ENCODE measurements around the gene CHST11. TPM values are rescaled to one million over a fixed set of nuclear protein-coding genes. Genes with fewer than 3 reads are reported as not detected.
A peak's percentile ranks its signal among the peaks of the same experiment; 100 is the strongest.

The CHST11 gene
- total and polyA plus RNA-seq, 9 of the 15 experiments (the other 6 are each of a cell fraction or from before 2014, with no cell fraction given): 2.3 to 38.7 (median 15.0) TPM

GRCh38 chr12:104415342-104415980 lies 41.3 kb upstream of the CHST11 start:
- Histone ChIP-seq H3K9me1 (ENCODE audit: control insufficient read depth, insufficient read depth, low read length) (no peaks in the 10 kb centered on the region), H3K27me3 (ENCODE audit: control insufficient read depth in 2 of 2, insufficient read depth in 2 of 2, low read length in 2 of 2) (no peaks in the 10 kb centered on the region; a peak in 1 of 5 replicates), H3K27ac (ENCODE audit: extremely low read depth, low read depth, low read length) (no peak overlapping the region), H3K36me3 (ENCODE audit: control insufficient read depth, insufficient read depth, low read length) (no peaks in the 10 kb centered on the region), H3K4me2 (ENCODE audit: insufficient read depth, low read length) (no peak overlapping the region), H3K79me2 (ENCODE audit: control insufficient read depth, insufficient read depth, low read length) (no peaks in the 10 kb centered on the region), H3K4me3 (no peak overlapping the region), H3K4me1 (replicated peaks in 1 of 2; ENCODE audit: control insufficient read depth in 2 of 2, insufficient read depth in 2 of 2, low read length in 2 of 2) (peaks cover 3 to 8% of the 10 kb centered on the region in 2 experiments; a peak in 2 of 5 replicates), H3K9me3 (replicated peaks; ENCODE audit: control insufficient read depth, insufficient read depth, low read depth, low read length) (no peaks in the 10 kb centered on the region), H2AFZ (ENCODE audit: low read depth, low read length) (no peak overlapping the region), H3K9ac (ENCODE audit: insufficient read depth in 1 of 2, low read depth in 2 of 2, low read length in 2 of 2) (no peak overlapping the region), H4K20me1 (replicated peaks; ENCODE audit: control insufficient read depth, insufficient read depth, low read length) (no peaks in the 10 kb centered on the region)
- no peak for ATAC-seq
- ChIA-PET POLR2A (interaction anchor here (0.7 kb wide), 1 partner anchor 788 kb away, joined by 4 read pairs; no protein-coding TSS in a partner anchor), CTCF (ENCODE audit: low intra/inter-chr PET ratio) (no interaction called here)
- WGBS (ENCODE audit: insufficient coverage, low coverage, missing lambda C conversion rate): 20% methylated on average over 9 of the region's 9 CpGs
- intact Hi-C loops (cut with micrococcal nuclease): no loop called here
- no peak for FAIRE-seq
- TF ChIP-seq CAMTA2 (CRISPR knock-in tag; conservative IDR thresholded peaks at IDR 0.05): no peak
- TF ChIP-seq ZKSCAN1 (IDR thresholded peaks at IDR 0.05; ENCODE audit: low read depth, low read length): 0 out of 2 replicates have a peak, but pooled peaks have one; percentile 64
- BruUV-seq (replicated peaks): no TSS peak
- no peak for DNase-seq (ENCODE audit: extremely low read depth in 1 of 4, low spot score in 3 of 4)
- in situ Hi-C loops (cut with MboI): no loop called here

GRCh38 chr12:104416136-104416535 lies 40.6 kb upstream of the CHST11 start:
- Histone ChIP-seq H3K27ac (ENCODE audit: extremely low read depth, low read depth, low read length) (no peak overlapping the region), H3K4me1 (replicated peaks in 1 of 2; ENCODE audit: control insufficient read depth in 2 of 2, insufficient read depth in 2 of 2, low read length in 2 of 2) (peaks cover 3 to 8% of the 10 kb centered on the region in 2 experiments; a peak in 2 of 5 replicates), H3K4me3 (no peak overlapping the region), H3K4me2 (ENCODE audit: insufficient read depth, low read length) (no peak overlapping the region), H3K9me3 (replicated peaks; ENCODE audit: control insufficient read depth, insufficient read depth, low read depth, low read length) (no peaks in the 10 kb centered on the region), H3K79me2 (ENCODE audit: control insufficient read depth, insufficient read depth, low read length) (no peaks in the 10 kb centered on the region), H4K20me1 (replicated peaks; ENCODE audit: control insufficient read depth, insufficient read depth, low read length) (no peaks in the 10 kb centered on the region), H2AFZ (ENCODE audit: low read depth, low read length) (no peak overlapping the region), H3K9ac (ENCODE audit: insufficient read depth in 1 of 2, low read depth in 2 of 2, low read length in 2 of 2) (no peak overlapping the region), H3K36me3 (ENCODE audit: control insufficient read depth, insufficient read depth, low read length) (no peaks in the 10 kb centered on the region), H3K9me1 (ENCODE audit: control insufficient read depth, insufficient read depth, low read length) (no peaks in the 10 kb centered on the region), H3K27me3 (ENCODE audit: control insufficient read depth in 2 of 2, insufficient read depth in 2 of 2, low read length in 2 of 2) (no peaks in the 10 kb centered on the region; a peak in 1 of 5 replicates)
- POLR2A ChIA-PET: interaction anchor here (0.7 kb wide), 1 partner anchor 788 kb away, joined by 4 read pairs; no protein-coding TSS in a partner anchor
- peak; percentile 44; the same call in 2 of the 3 replicates for ATAC-seq
- FAIRE-seq: no peak
- no TSS peak for BruUV-seq (replicated peaks)
- intact Hi-C loops (cut with micrococcal nuclease): no loop called here
- in situ Hi-C loops (cut with MboI): no loop called here
- TF ChIP-seq ARHGAP35 (IDR thresholded peaks at IDR 0.05; ENCODE audit: partially characterized antibody): no peak
- peak; percentile 18 for TF ChIP-seq ZFP36 (IDR thresholded peaks at IDR 0.05; ENCODE audit: low read depth, low read length, partially characterized antibody)
- WGBS (ENCODE audit: insufficient coverage, low coverage, missing lambda C conversion rate): 42% methylated on average over 6 of the region's 6 CpGs
- DNase-seq (ENCODE audit: extremely low read depth in 1 of 4, low spot score in 3 of 4): no peak
- CTCF ChIA-PET (ENCODE audit: low intra/inter-chr PET ratio): no interaction called here
